ENCODE results near the gene CCR5.

- TF ChIP-seq POLR2A (IDR thresholded peaks at IDR 0.05) (no peak), CTCF (IDR thresholded peaks at IDR 0.05) (no peak)
Measured at GRCh38 chr3:46386205-46386604, 15.5 kb downstream of the CCR5 start.

Data from Peyer's patch (tissue), 4 donors.